ENCODE data around the gene CPSF6. TPM values are rescaled to one million over a fixed set of nuclear protein-coding genes. Genes with fewer than 3 reads are reported as not detected.

CPSF6 gene
- polyA plus RNA-seq, 1 donor (not counting 4 experiments of a cell fraction or from before 2014, with no cell fraction given) = 59.5 TPM

GRCh38 chr12:69204191-69204590, 35.2 kb upstream of the CPSF6 start:
- H3K9ac ChIP-seq (ENCODE audit: control insufficient read depth, extremely low read depth, insufficient read depth, low read length) = no peak overlapping the region
- no peak for DNase-seq (ENCODE audit: low read depth, low spot score)
- H3K4me2 ChIP-seq (ENCODE audit: control insufficient read depth, extremely low read depth, insufficient read depth, low read depth, low read length) = no peak overlapping the region
- no peaks in the 10 kb centered on the region for H3K27me3 ChIP-seq (ENCODE audit: control insufficient read depth, extremely low read depth, insufficient read depth, low read length)
- dilution Hi-C loops (cut with MboI; ENCODE audit: extremely low pct_ligation_motif_present, low sequenced_read_pairs) = no loop called here
- TF ChIP-seq CTCF (optimal IDR thresholded peaks at IDR 0.05 in 1 of 3, IDR thresholded peaks at IDR 0.05 in 1 of 3, conservative IDR thresholded peaks at IDR 0.05 in 1 of 3; ENCODE audit: extremely low read depth in 1 of 3, insufficient read depth in 2 of 3, low read length in 3 of 3) (no peak), EZH2 (IDR thresholded peaks at IDR 0.05; ENCODE audit: low read length) (no peak)
- H3K4me1 ChIP-seq (ENCODE audit: control insufficient read depth, extremely low read depth, insufficient read depth, low read length) = no peaks in the 10 kb centered on the region
- H4K20me1 ChIP-seq (ENCODE audit: control insufficient read depth, extremely low read depth, insufficient read depth, low read length) = no peaks in the 10 kb centered on the region
- peaks cover 2% of the 10 kb centered on the region for H3K9me3 ChIP-seq (ENCODE audit: control insufficient read depth, low read depth, low read length)
- no peaks in the 10 kb centered on the region for H3K36me3 ChIP-seq (ENCODE audit: control insufficient read depth in 2 of 2, extremely low read depth in 1 of 2, insufficient read depth in 2 of 2, low read length in 2 of 2)
- H2AFZ ChIP-seq (ENCODE audit: control insufficient read depth, low read length) = no peak overlapping the region
- H3K4me3 ChIP-seq (ENCODE audit: control insufficient read depth in 2 of 3, extremely low read depth in 1 of 3, insufficient read depth in 2 of 3, low read depth in 1 of 3, low read length in 3 of 3) = no peak overlapping the region
- no peak for FAIRE-seq
- H3K9me1 ChIP-seq (ENCODE audit: control insufficient read depth, extremely low read depth, insufficient read depth, low read length) = no peaks in the 10 kb centered on the region
- no peaks in the 10 kb centered on the region for H3K79me2 ChIP-seq (ENCODE audit: control insufficient read depth, insufficient read depth, low read length)
- H3K27ac ChIP-seq (ENCODE audit: control insufficient read depth, insufficient read depth, low read length) = no peak overlapping the region

DNA sequence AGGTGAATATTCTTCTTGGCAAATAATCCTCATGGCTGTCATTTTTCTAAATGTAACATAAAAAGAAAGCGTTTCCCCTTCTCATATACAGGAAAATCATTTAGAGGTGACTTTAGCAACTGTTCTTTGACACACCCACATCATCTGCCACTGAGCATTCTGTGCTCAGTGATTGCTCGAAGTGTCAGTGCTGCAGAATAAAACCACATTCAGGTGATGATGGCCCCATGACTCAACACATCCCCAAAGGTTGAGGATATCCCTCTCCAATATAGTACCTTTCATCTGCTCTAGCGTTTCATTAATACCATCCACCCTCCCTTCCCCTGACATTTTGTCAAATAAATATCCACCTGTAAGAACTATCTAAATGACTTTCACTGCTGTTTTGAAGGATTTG, 28.7 kb upstream of the CPSF6 start:
- FAIRE-seq = no peak
- no peaks in the 10 kb centered on the region for H3K9me1 ChIP-seq (ENCODE audit: control insufficient read depth, extremely low read depth, insufficient read depth, low read length)
- no peak overlapping the region for H3K4me2 ChIP-seq (ENCODE audit: control insufficient read depth, extremely low read depth, insufficient read depth, low read depth, low read length)
- DNase-seq (ENCODE audit: low read depth, low spot score) = no peak
- H4K20me1 ChIP-seq (ENCODE audit: control insufficient read depth, extremely low read depth, insufficient read depth, low read length) = no peaks in the 10 kb centered on the region
- dilution Hi-C loops (cut with MboI; ENCODE audit: extremely low pct_ligation_motif_present, low sequenced_read_pairs) = no loop called here
- no peak overlapping the region for H3K27ac ChIP-seq (ENCODE audit: control insufficient read depth, insufficient read depth, low read length)
- no peak overlapping the region for H3K9ac ChIP-seq (ENCODE audit: control insufficient read depth, extremely low read depth, insufficient read depth, low read length)
- H3K79me2 ChIP-seq (ENCODE audit: control insufficient read depth, insufficient read depth, low read length) = no peaks in the 10 kb centered on the region
- no peaks in the 10 kb centered on the region for H3K4me1 ChIP-seq (ENCODE audit: control insufficient read depth, extremely low read depth, insufficient read depth, low read length)
- no peak for TF ChIP-seq EZH2 (IDR thresholded peaks at IDR 0.05; ENCODE audit: low read length)
- no peak for TF ChIP-seq CTCF (optimal IDR thresholded peaks at IDR 0.05 in 1 of 3, IDR thresholded peaks at IDR 0.05 in 1 of 3, conservative IDR thresholded peaks at IDR 0.05 in 1 of 3; ENCODE audit: extremely low read depth in 1 of 3, insufficient read depth in 2 of 3, low read length in 3 of 3)
- H2AFZ ChIP-seq (ENCODE audit: control insufficient read depth, low read length) = no peak overlapping the region
- H3K27me3 ChIP-seq (ENCODE audit: control insufficient read depth, extremely low read depth, insufficient read depth, low read length) = no peaks in the 10 kb centered on the region
- no peak overlapping the region for H3K4me3 ChIP-seq (ENCODE audit: control insufficient read depth in 2 of 3, extremely low read depth in 1 of 3, insufficient read depth in 2 of 3, low read depth in 1 of 3, low read length in 3 of 3)
- H3K36me3 ChIP-seq (ENCODE audit: control insufficient read depth in 2 of 2, extremely low read depth in 1 of 2, insufficient read depth in 2 of 2, low read length in 2 of 2) = no peaks in the 10 kb centered on the region
- no peaks in the 10 kb centered on the region for H3K9me3 ChIP-seq (ENCODE audit: control insufficient read depth, low read depth, low read length)

Data from keratinocyte (primary cell).